KG1 (cell line): ENCODE results near the gene NLGN4Y.

Experiments
- DNase-seq: peaks from one replicate; lab custom pipeline; 2025; lab: John Stamatoyannopoulos, UW

Gene NLGN4Y

DNA sequence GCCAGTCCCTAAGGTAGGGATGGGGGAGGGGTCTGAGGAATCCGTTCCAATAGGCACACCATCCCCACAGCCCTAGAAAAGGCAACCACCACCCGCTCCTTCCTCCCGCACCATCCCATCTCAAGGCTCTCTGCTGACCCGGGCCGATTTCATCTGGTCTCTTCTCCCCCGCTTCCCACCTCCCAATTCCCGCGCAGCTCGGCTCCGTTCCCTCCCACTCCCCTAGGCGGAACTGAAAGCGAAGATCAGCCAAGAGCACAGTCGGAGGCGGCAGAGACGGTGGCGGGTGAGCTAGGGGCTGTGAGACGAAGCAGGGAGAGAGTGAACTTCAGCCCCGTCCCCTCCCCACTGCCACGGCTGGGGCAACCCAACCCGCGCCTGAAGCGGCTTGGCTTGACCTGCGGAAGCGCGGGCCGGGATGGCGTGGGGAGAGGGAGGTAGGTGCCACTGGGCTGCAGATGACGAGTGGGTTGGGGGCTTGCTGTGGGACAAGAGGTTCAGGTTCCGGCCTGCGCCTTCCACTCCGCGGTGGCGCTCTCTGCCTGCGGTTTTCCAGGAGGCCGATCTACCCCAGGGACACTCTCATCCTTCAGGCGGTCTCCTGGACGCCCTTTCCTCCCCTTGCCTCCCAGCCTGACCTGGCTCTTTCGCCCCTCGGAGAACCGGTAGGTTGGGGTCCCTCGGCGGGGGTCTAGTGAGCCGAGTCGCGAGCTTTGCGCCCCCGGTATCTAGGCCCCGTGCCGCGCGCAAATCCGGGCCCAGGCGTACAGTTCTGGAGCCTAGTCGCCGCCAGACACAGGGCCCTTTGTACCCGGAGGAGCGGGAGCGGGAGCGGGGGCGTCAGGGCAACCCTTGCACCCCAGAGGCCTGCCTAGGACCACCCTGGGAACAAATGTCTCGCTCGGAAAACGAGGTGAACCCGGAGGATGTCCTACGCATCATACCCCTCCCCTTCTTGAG, at the start of gene NLGN4Y:
Gene NLGN4Y (plus strand): TSS at position 258 of the 960 bp plus-strand sequence. CDS start 97,591 bp downstream, outside the sequence.
- no peak for DNase-seq

DNA sequence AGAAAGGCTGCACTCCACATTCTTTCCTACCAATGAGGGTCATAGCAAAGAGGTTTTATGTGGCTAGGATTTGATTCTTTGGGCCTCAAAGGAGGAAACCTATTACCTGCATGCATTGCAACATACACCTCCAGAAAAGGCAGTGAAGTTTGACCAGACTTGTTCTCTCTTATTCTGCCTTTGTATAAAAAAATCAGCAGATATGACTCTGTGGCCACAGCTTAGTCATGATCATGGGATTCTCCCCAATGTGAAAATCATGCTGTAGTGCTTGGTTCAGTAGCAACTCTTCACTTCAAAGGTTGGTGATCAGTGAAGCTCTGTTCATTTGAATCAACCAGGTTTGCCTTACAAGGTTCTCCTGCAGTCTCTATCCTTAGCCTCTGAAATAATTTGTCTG, 38.4 kb upstream of the NLGN4Y start:
- DNase-seq, result no peak

GRCh38 chrY:14490226-14490625, 34.1 kb upstream of the NLGN4Y start:
- DNase-seq, result no peak

DNA sequence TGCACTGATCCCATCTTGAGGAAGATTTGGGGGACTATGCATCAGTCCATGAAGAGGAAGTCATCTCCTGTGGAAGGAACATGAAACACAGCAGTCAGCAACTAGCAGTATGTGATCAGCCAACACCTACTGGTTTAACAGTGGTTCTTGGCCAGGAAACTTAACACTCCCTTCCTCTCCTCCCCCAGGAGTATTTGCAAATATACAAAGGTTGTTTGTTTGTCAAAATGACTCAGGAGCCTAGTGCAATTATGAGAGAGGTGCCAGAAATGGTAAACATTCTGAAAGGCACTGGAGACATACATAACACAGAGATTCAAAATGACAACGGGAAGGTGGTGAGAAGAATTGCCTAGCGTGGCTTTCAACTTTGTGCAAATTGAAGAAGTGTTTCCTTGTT, 26.3 kb upstream of the NLGN4Y start:
- DNase-seq, result no peak

DNA sequence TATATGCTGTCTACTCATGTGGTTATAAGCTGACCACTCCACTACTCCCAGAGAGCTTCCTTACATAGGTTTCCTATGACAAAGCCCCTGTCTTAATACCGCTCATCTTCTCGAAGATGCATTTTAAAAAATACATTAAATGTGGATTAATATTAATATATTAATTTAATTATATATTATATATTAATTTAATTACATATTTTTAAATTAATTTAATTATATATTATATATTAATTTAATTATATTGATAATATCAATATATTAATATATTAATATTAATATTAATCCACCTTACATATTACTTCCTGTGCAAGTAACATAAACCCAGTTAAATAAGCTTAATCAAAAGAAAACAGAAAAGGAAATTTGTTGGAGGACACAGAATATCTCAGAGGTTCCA, 19.7 kb upstream of the NLGN4Y start:
- DNase-seq, result no peak

GRCh38 chrY:14522379-14522950, 1.9 kb upstream of the NLGN4Y start:
- DNase-seq, result no peak

DNA sequence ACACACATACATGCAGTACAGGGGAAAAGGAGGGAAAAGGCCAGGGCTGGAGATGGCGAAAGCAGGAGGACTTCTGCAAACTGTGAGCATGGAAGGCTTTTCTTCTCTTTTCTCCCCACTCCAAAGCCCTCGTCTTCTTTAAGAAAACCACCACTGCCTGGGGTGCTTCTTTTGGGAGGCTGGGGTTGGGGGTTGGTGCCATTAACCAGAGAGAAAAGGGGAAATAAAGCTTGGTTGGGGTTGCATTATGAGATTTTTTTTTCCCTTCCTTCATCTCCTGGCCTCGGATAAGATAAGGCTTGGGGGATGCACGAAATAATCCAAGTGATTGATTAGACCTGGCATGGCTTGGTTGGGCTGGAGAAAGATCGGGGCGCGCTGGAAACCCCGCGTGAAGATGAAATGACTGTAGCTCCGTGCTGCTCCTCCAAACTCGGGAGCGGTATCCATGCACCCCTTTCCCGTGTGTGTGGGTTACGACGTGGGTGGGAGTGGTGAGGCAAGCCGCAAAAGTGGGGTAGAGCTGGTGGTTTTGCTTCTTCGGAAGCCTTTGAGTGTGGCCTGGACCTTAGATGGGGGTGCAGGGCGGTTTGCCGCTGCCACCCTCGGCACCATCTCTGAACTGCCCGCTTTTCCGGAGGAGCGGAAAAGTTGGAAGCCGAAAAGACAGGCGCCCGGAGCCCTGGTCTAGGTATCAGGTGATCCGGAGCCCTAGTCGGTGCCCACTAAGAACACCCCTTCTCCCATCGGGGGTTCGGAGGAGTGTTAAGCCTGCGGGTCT, 648 bp upstream of the NLGN4Y start:
- DNase-seq, result no peak

GRCh38 chrY:14525315-14525714, 986 bp downstream of the NLGN4Y start:
- DNase-seq, result no peak

DNA sequence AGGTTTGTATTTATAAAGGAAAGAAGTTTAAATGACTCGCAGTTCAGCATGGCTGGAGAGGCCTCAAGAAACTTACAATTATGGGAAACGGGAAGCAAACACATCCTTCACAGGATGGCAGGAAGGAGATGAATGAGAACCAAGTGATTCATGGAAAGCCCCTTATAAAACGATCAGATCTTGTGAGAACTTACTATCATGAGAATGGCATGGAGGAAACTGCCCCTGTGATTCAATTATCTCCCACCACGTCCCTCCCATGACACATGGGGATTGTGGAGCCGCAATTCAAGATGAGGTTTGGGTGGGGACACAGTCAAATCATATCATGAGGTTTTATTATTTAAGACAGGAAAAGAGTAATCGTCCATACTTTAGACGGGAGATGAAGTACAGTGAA, 4.0 kb downstream of the NLGN4Y start:
- DNase-seq, result no peak

- DNase-seq, result no peak
Observed at GRCh38 chrY:14536703-14537102, 12.4 kb downstream of the NLGN4Y start.

DNA sequence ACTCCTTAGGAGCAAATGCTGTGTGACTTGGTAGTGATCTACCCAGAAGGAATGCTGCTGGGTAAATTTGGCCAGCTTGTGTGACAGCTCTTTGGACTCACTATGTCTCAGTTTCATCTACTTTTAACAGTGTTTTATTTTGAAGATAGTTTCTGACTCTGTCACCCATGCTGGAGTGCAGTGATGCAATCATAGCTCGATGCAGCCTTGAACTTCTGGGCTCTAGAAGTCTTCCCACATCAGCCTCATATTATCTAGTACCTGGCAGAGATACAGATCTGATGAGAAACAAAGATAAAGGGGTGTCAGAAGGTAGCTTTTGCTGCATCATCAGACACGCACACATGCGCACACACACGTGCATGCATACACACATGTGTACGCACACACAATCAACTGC, 19.2 kb downstream of the NLGN4Y start:
- DNase-seq, result no peak

GRCh38 chrY:14581294-14581693, 57.0 kb downstream of the NLGN4Y start:
- DNase-seq, result no peak

GRCh38 chrY:14586725-14587124, 62.4 kb downstream of the NLGN4Y start:
- no peak for DNase-seq

GRCh38 chrY:14601372-14601771, 77.0 kb downstream of the NLGN4Y start:
- DNase-seq, result no peak

GRCh38 chrY:14617625-14618024, 93.3 kb downstream of the NLGN4Y start:
- DNase-seq, result no peak

DNA sequence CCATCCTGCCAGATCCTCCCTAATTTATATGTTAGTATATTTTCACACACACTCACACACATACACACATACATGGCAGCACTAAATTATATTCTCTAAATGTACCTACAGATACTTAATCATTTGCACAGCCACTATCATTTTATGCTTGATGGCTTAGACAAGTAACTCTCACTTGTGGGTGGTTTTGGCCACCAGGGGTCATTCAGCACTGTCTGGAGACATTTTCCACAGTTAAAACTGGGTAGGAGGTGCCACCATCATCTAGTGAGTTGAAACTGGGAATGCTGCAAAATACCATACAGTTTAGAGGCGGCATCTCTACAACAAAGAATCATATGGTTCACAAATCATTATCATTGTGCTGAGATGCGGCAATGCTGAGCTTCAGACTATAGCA, 94.2 kb downstream of the NLGN4Y start:
- DNase-seq, result no peak

DNA sequence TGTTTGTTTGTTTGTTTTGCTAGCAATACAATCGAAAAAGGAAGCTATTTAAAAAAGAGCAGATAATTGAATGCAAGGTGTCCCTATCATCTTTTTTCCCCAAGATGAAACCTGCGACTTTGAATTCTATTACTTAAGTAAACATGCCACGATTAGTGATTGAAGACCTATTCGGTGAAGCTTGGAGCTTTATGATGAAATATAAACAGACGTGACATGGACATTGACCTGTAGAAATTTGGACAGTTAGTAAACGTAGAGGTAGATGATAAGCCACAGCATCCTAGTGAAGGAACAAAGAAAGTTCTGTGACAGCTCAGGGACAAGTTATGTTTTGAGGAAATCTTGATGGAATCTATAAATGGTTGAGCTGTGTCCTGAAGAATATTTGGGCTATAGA, 103.9 kb downstream of the NLGN4Y start:
- no peak for DNase-seq

DNA sequence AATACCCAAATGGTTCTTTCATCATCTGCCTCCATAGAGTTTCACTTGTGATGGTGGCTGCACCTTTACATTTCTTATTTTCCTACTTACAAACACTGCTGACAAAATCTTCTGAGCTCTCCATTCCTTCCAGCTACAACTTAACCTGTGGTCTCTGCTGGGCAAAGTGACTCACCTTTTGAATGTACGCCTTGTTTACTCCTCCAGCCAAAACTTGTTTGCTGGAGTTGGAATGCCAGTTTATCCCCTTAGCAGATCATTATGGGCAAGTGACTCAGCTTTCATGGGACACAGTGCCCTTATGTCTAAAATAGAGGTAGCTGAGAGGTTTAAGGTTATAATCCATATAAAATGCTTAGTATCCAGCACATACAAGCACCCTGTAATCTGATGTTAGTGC, 107.3 kb downstream of the NLGN4Y start:
- no peak for DNase-seq

DNA sequence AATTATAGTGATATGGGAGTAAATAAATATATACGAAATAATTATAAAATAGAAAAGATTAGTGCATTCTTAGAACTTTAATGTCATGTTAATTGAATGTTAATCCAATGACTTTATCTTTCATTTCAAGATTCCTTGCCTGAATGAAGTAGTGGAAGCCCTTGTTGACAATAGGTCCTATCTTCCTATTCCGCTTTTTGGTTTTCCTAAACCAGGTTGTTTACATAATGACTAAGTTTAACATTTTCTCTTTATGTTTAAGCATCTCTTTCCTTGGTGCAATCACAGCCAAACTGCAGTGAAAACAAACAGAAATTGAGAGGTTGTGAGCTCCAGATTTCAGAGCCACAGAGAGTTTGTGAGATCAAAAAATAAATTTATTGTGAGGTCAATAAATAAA, 109.4 kb downstream of the NLGN4Y start:
- DNase-seq, result no peak

GRCh38 chrY:14634954-14635353, 110.6 kb downstream of the NLGN4Y start:
- DNase-seq, result no peak

- no peak for DNase-seq
Observed at GRCh38 chrY:14637551-14637950, 113.2 kb downstream of the NLGN4Y start.

GRCh38 chrY:14641853-14642252, 117.5 kb downstream of the NLGN4Y start:
- DNase-seq, result no peak
